ENCODE results near the gene CCL28. TPM values are rescaled to one million over a fixed set of nuclear protein-coding genes. Genes with fewer than 3 reads are reported as not detected.
"Not testable (repeated sequence)": the region's sequence is repeated elsewhere in the genome, so short reads cannot be mapped to it uniquely, and the experiment has no call there.

CCL28 gene
- total RNA-seq, 2 donors from 2014 or later, result 56.8 to 116 TPM

GRCh38 chr5:43409809-43410271, 2.4 kb downstream of the CCL28 start:
- DNase-seq, result peak; percentile 86
- TF ChIP-seq, protein P1, sequence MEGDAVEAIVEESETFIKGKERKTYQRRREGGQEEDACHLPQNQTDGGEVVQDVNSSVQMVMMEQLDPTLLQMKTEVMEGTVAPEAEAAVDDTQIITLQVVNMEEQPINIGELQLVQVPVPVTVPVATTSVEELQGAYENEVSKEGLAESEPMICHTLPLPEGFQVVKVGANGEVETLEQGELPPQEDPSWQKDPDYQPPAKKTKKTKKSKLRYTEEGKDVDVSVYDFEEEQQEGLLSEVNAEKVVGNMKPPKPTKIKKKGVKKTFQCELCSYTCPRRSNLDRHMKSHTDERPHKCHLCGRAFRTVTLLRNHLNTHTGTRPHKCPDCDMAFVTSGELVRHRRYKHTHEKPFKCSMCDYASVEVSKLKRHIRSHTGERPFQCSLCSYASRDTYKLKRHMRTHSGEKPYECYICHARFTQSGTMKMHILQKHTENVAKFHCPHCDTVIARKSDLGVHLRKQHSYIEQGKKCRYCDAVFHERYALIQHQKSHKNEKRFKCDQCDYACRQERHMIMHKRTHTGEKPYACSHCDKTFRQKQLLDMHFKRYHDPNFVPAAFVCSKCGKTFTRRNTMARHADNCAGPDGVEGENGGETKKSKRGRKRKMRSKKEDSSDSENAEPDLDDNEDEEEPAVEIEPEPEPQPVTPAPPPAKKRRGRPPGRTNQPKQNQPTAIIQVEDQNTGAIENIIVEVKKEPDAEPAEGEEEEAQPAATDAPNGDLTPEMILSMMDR (IDR thresholded peaks at IDR 0.05), result no peak
- Histone ChIP-seq H3K9me3 (no peaks in the 10 kb centered on the region), H3K4me1 (no peaks in the 10 kb centered on the region), H3K27me3 (no peaks in the 10 kb centered on the region), H3K27ac (peak overlapping the region; percentile 94), H3K36me3 (no peaks in the 10 kb centered on the region), H3K9ac (ENCODE audit: low read depth in 2 of 2, low read length in 2 of 2) (peak overlapping the region in 1 of 2 donors; percentile 73), H3K4me3 (peak overlapping the region; percentile 30)
- intact Hi-C loops (cut with DNase I), result no loop called here

DNA sequence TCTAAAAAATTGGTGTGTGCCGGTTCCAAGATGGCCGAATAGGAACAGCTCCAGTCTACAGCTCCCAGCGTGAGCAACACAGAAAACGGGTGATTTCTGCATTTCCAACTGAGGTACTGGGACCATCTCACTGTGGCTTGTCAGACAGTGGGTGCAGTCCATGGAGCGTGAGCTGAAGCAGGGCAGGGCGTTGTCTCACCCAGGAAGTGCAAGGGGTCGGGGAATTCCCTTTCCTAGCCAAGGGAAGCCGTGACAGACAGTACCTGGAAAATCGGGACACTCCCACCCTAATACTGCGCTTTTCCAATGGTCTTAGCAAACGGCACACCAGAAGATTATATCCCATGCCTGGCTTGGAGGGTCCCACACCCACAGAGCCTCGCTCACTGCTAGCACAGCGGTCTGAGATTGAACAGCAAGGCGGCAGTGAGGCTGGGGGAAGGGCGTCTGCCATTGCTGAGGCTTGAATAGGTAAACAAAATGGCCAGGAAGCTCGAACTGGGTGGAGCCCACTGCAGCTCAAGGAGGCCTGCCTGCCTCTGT, 9.6 kb downstream of the CCL28 start:
- H3K4me3 ChIP-seq; H3K9me3 ChIP-seq; intact Hi-C loops (cut with DNase I); H3K4me1 ChIP-seq; H3K27me3 ChIP-seq; H3K36me3 ChIP-seq; H3K9ac ChIP-seq (ENCODE audit: low read depth in 2 of 2, low read length in 2 of 2); H3K27ac ChIP-seq: not testable (repeated sequence)
- DNase-seq, result peak; percentile 54

GRCh38 chr5:43401827-43402226, 10.4 kb downstream of the CCL28 start:
- Histone ChIP-seq H3K9ac (ENCODE audit: low read depth in 2 of 2, low read length in 2 of 2) (no peak overlapping the region), H3K27me3 (no peaks in the 10 kb centered on the region), H3K4me3 (no peak overlapping the region), H3K27ac (no peak overlapping the region), H3K36me3 (no peaks in the 10 kb centered on the region), H3K9me3 (no peaks in the 10 kb centered on the region), H3K4me1 (no peaks in the 10 kb centered on the region)
- DNase-seq, result no peak
- intact Hi-C loops (cut with DNase I), result no loop called here
- TF ChIP-seq, protein P1 (IDR thresholded peaks at IDR 0.05), result no peak

DNA sequence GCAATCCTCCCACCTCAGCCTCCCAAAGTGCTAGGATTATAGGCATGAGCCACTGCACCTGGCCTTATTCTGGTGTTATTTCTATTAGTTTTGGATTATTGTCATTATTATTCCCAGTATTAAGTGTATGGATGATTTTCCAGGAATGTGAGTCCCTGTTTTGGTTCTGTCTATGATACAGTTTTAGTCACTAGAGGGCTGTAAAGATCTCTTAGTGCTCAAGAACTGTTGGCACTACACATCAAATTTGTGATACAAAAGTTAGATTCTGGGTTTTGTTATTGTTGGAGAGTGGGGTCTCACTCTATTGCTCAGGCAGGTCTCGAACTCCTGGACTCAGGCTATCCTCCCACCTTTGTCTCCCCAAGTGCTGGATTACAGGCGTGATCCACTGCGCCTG, 12.1 kb downstream of the CCL28 start:
- no peaks in the 10 kb centered on the region for H3K36me3 ChIP-seq
- H3K4me3 ChIP-seq, result no peak overlapping the region
- no peaks in the 10 kb centered on the region for H3K27me3 ChIP-seq
- H3K9ac ChIP-seq (ENCODE audit: low read depth in 2 of 2, low read length in 2 of 2), result no peak overlapping the region
- intact Hi-C loops (cut with DNase I), result no loop called here
- TF ChIP-seq, protein P1 (IDR thresholded peaks at IDR 0.05), result no peak
- no peak for DNase-seq
- H3K9me3 ChIP-seq, result no peaks in the 10 kb centered on the region
- H3K27ac ChIP-seq, result no peak overlapping the region
- H3K4me1 ChIP-seq, result no peaks in the 10 kb centered on the region

DNA sequence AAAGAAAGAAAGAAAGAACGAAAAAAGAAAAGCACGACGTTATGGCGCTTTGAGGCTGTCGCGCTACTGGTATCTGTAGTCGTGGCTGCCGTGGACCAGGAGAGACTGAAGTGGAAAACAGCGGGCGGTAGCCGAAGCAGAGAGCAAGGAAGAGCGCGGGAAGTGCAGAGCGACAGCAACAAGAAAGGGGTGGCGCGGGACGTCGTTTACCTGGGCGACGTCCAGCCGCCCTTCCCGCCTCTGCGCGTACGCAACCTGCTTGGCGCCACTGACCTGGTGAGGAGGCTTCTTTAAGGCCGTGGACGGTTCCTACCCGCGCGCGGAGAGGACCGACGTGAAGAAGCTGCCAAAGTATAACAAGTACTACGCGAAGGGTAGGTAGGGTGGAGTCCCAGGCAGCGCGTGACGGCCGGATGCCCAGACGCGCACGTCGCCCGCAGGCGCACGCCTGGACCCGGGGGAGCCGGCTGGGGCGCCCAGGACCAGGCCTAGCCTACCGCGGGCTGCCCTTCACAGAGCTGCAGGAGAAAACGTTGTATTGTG, 15.4 kb downstream of the CCL28 start:
- TF ChIP-seq, protein P1 (IDR thresholded peaks at IDR 0.05), result no peak
- intact Hi-C loops (cut with DNase I), result loop anchor here (5.0 kb wide), 1 partner anchor 70 kb away; no protein-coding TSS in a partner anchor
- DNase-seq, result peak; percentile 64
- Histone ChIP-seq H3K4me3 (peak overlapping the region; percentile 39), H3K36me3 (no peaks in the 10 kb centered on the region), H3K27me3 (no peaks in the 10 kb centered on the region), H3K4me1 (no peaks in the 10 kb centered on the region), H3K9me3 (no peaks in the 10 kb centered on the region), H3K27ac (peak overlapping the region; percentile 43), H3K9ac (ENCODE audit: low read depth in 2 of 2, low read length in 2 of 2) (peak overlapping the region; percentile 19 to 23)

DNA sequence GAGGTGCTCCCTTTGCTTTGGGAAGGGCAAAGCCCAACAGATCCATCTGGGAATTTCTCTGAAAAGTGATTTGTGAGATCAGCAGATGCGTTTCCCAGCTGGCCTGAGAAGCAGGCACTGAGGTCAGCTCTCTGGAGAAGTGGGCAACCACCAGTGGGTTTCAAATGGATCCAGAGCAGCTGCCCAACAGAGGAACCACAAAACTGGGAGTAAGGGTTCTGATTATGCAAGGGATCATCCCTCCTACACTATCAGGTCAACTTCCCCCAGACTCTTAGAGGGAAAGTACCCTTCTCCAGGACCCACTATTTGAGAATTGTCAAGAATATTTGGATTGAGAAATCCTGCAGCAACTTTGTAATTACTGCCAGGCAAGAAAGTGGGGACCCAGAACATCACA, 21.7 kb downstream of the CCL28 start:
- H3K36me3 ChIP-seq, result no peaks in the 10 kb centered on the region
- H3K9me3 ChIP-seq, result no peaks in the 10 kb centered on the region
- no peak for DNase-seq
- intact Hi-C loops (cut with DNase I), result no loop called here
- no peak overlapping the region for H3K9ac ChIP-seq (ENCODE audit: low read depth in 2 of 2, low read length in 2 of 2)
- no peaks in the 10 kb centered on the region for H3K27me3 ChIP-seq
- H3K4me1 ChIP-seq, result no peaks in the 10 kb centered on the region
- no peak overlapping the region for H3K27ac ChIP-seq
- no peak overlapping the region for H3K4me3 ChIP-seq
- TF ChIP-seq, protein P1 (IDR thresholded peaks at IDR 0.05), result no peak
